HEK293 (cell line): ENCODE data around the gene P2RX1.

Experiments
- CTCF ChIA-PET: fragments of 350-600 bp; formaldehyde crosslinking; extraction: SDS; loops from one replicate; lab custom pipeline; 2021; ENCODE audit warnings: antibody characterized with exemption; lab: Yijun Ruan, JAX
- POLR2A ChIA-PET: fragments of 300-600 bp; formaldehyde crosslinking; extraction: SDS; loops from one replicate; lab custom pipeline; 2020; ENCODE audit warnings: antibody characterized with exemption, inconsistent platforms; lab: Yijun Ruan, JAX
- H3K27ac ChIP-seq: fragments of 200-500 bp; sonication (Bioruptor generic); 2 replicates; pipeline ENCODE4 v1.5.1; 2014; ENCODE audit warnings: low read depth, low read length, control low read depth, inconsistent platforms; ENCODE audit errors: extremely low read depth
- H3K36me3 ChIP-seq, 2 experiments: fragments of 200-500 bp in 1 of 2; sonication (Bioruptor generic) in 1 of 2; 1 replicate in 1 of 2; 2 replicates in 1 of 2; pipeline ENCODE4 v1.5.1; 2014 to 2017; ENCODE audit warnings: inconsistent platforms in 2 of 2, low read length in 2 of 2; ENCODE audit not compliant: control insufficient read depth in 2 of 2, insufficient read depth in 1 of 2
- H3K4me1 ChIP-seq: fragments of 200-500 bp; sonication (Bioruptor generic); 2 replicates; pipeline ENCODE4 v1.5.1; 2014; ENCODE audit warnings: mild to moderate bottlenecking, low read length, inconsistent platforms; ENCODE audit not compliant: control insufficient read depth, insufficient read depth
- H3K4me3 ChIP-seq: 2 replicates; pipeline ENCODE4 v1.5.1; 2011; ENCODE audit warnings: low read depth, mild to moderate bottlenecking, control low read depth, low read length, moderate library complexity
- H3K9me3 ChIP-seq: fragments of 200-500 bp; sonication (Bioruptor generic); 2 replicates; pipeline ENCODE4 v1.5.1; 2014; ENCODE audit warnings: low read depth, low read length, inconsistent platforms; ENCODE audit not compliant: control insufficient read depth, insufficient read depth
- EGR2 ChIP-seq: fragments of 450-650 bp; formaldehyde crosslinking; IDR thresholded peaks from 2 replicates; pipeline ENCODE4 v1.5.1; 2016; ENCODE audit warnings: low read depth, missing biosample characterization, missing genetic modification characterization
- KLF7 ChIP-seq: fragments of 450-650 bp; formaldehyde crosslinking; IDR thresholded peaks from 2 replicates; pipeline ENCODE4 v1.5.1; 2016; ENCODE audit warnings: missing biosample characterization, missing genetic modification characterization, borderline replicate concordance
- KLF9 ChIP-seq: fragments of 450-650 bp; formaldehyde crosslinking; IDR thresholded peaks from 2 replicates; pipeline ENCODE4 v1.5.1; 2016; ENCODE audit warnings: missing biosample characterization, missing genetic modification characterization, low read depth
- MYNN ChIP-seq: fragments of 450-650 bp; formaldehyde crosslinking; IDR thresholded peaks from 2 replicates; pipeline ENCODE4 v1.5.1; 2016; ENCODE audit warnings: missing biosample characterization, missing genetic modification characterization, borderline replicate concordance
- TSHZ1 ChIP-seq: fragments of 450-650 bp; formaldehyde crosslinking; IDR thresholded peaks from 2 replicates; pipeline ENCODE4 v1.5.1; 2016; ENCODE audit warnings: missing biosample characterization, missing genetic modification characterization, borderline replicate concordance
- YY2 ChIP-seq: fragments of 450-650 bp; formaldehyde crosslinking; IDR thresholded peaks from 2 replicates; pipeline ENCODE4 v1.5.1; 2016; ENCODE audit warnings: missing biosample characterization, missing genetic modification characterization
- ZBTB10 ChIP-seq: fragments of 450-650 bp; formaldehyde crosslinking; IDR thresholded peaks from 2 replicates; pipeline ENCODE4 v1.5.1; 2016; ENCODE audit warnings: missing biosample characterization, missing genetic modification characterization
- ZIC2 ChIP-seq: fragments of 450-650 bp; formaldehyde crosslinking; IDR thresholded peaks from 2 replicates; pipeline ENCODE4 v1.5.1; 2016; ENCODE audit warnings: missing biosample characterization, missing genetic modification characterization
- ZNF157 ChIP-seq: fragments of 450-650 bp; formaldehyde crosslinking; IDR thresholded peaks from 2 replicates; pipeline ENCODE4 v1.5.1; 2016; ENCODE audit warnings: missing biosample characterization, missing genetic modification characterization
- ZNF211 ChIP-seq: fragments of 450-650 bp; formaldehyde crosslinking; IDR thresholded peaks from 2 replicates; pipeline ENCODE4 v1.5.1; 2016; ENCODE audit warnings: low read depth, missing biosample characterization, missing genetic modification characterization
- ZNF214 ChIP-seq: fragments of 450-650 bp; formaldehyde crosslinking; IDR thresholded peaks from 2 replicates; pipeline ENCODE4 v1.5.1; 2017; ENCODE audit warnings: missing biosample characterization, mild to moderate bottlenecking, missing genetic modification characterization, borderline replicate concordance
- ZNF24 ChIP-seq: fragments of 450-650 bp; formaldehyde crosslinking; IDR thresholded peaks from 2 replicates; pipeline ENCODE4 v1.5.1; 2016; ENCODE audit warnings: missing biosample characterization, missing genetic modification characterization
- ZNF391 ChIP-seq: fragments of 450-650 bp; formaldehyde crosslinking; IDR thresholded peaks from 2 replicates; pipeline ENCODE4 v1.5.1; 2016; ENCODE audit warnings: low read depth, missing biosample characterization, missing genetic modification characterization, borderline replicate concordance
- ZNF449 ChIP-seq: fragments of 450-650 bp; formaldehyde crosslinking; IDR thresholded peaks from 2 replicates; pipeline ENCODE4 v1.5.1; 2017; ENCODE audit warnings: missing biosample characterization, mild to moderate bottlenecking, missing genetic modification characterization, moderate library complexity
- ZNF548 ChIP-seq: fragments of 450-650 bp; formaldehyde crosslinking; IDR thresholded peaks from 2 replicates; pipeline ENCODE4 v1.5.1; 2016; ENCODE audit warnings: missing biosample characterization, missing genetic modification characterization
- ZNF558 ChIP-seq: fragments of 450-650 bp; formaldehyde crosslinking; IDR thresholded peaks from 2 replicates; pipeline ENCODE4 v1.5.1; 2016; ENCODE audit warnings: missing biosample characterization, missing genetic modification characterization
- ZNF580 ChIP-seq: fragments of 450-650 bp; formaldehyde crosslinking; IDR thresholded peaks from 2 replicates; pipeline ENCODE4 v1.5.1; 2016; ENCODE audit warnings: missing biosample characterization, missing genetic modification characterization
- ZNF621 ChIP-seq: fragments of 450-650 bp; formaldehyde crosslinking; IDR thresholded peaks from 2 replicates; pipeline ENCODE4 v1.5.1; 2017; ENCODE audit warnings: missing biosample characterization, missing genetic modification characterization
- ZNF639 ChIP-seq: fragments of 450-650 bp; formaldehyde crosslinking; IDR thresholded peaks from 2 replicates; pipeline ENCODE4 v1.5.1; 2016; ENCODE audit warnings: missing biosample characterization, missing genetic modification characterization
- ZNF645 ChIP-seq: fragments of 450-650 bp; formaldehyde crosslinking; IDR thresholded peaks from 2 replicates; pipeline ENCODE4; 2016; ENCODE audit warnings: missing biosample characterization, missing genetic modification characterization

The P2RX1 gene

GRCh38 chr17:3852561-3852960 is 63.7 kb downstream of the P2RX1 start:
- ChIA-PET POLR2A (no interaction called here), CTCF (interaction anchor here (0.5 to 3.2 kb wide), 3 partner anchors 11 to 560 kb away, joined by 3 to 18 read pairs (median 3); no protein-coding TSS in a partner anchor)
- Histone ChIP-seq H3K27ac (no peak overlapping the region), H3K9me3 (no peaks in the 10 kb centered on the region), H3K4me1 (no peaks in the 10 kb centered on the region), H3K4me3 (no peak overlapping the region), H3K36me3 (no peaks in the 10 kb centered on the region)
- TF ChIP-seq MYNN (tag by site-specific recombination) (no peak), ZNF621 (no peak), EGR2 (no peak), ZNF211 (tag by site-specific recombination) (no peak), ZNF639 (tag by site-specific recombination) (no peak), ZNF548 (tag by site-specific recombination) (no peak), KLF7 (tag by site-specific recombination) (no peak), YY2 (no peak), ZNF645 (tag by site-specific recombination) (no peak), ZBTB10 (no peak), TSHZ1 (tag by site-specific recombination) (no peak), ZIC2 (no peak), ZNF157 (tag by site-specific recombination) (no peak), ZNF24 (tag by site-specific recombination) (no peak)

GRCh38 chr17:3851461-3852100 is 64.7 kb downstream of the P2RX1 start:
- Histone ChIP-seq H3K4me3 (no peak overlapping the region), H3K36me3 (no peaks in the 10 kb centered on the region), H3K9me3 (no peaks in the 10 kb centered on the region), H3K27ac (no peak overlapping the region), H3K4me1 (no peaks in the 10 kb centered on the region)
- POLR2A ChIA-PET: no interaction called here
- no peak for TF ChIP-seq ZNF214 (tag by site-specific recombination)
- TF ChIP-seq ZNF580 (tag by site-specific recombination): no peak
- TF ChIP-seq ZNF449: no peak
- no peak for TF ChIP-seq ZNF558 (tag by site-specific recombination)
- TF ChIP-seq ZNF391 (tag by site-specific recombination): no peak
- 0 out of 2 replicates have a peak, but pooled peaks have one; percentile 21 for TF ChIP-seq KLF9 (tag by site-specific recombination)
- CTCF ChIA-PET: interaction anchor here (0.6 to 3.2 kb wide), 3 partner anchors 12 to 114 kb away, joined by 7 to 18 read pairs (median 8); no protein-coding TSS in a partner anchor
